GM21515 (cell line): ENCODE measurements around the gene SIPA1L2.

Experiments
- ATAC-seq: cut with Tn5 transposase; IDR thresholded peaks from one replicate; pipeline ENCODE4 v1.9.1; 2021; ENCODE audit not compliant: unreplicated experiment

The SIPA1L2 gene

GRCh38 chr1:232650418-232650817 is 20.5 kb upstream of the SIPA1L2 start:
- ATAC-seq, result no peak

- ATAC-seq, result no peak
Observed at GRCh38 chr1:232648316-232648715, 18.4 kb upstream of the SIPA1L2 start.

- no peak for ATAC-seq
Observed at GRCh38 chr1:232644209-232644608, 14.3 kb upstream of the SIPA1L2 start.

- ATAC-seq, result no peak
Observed at GRCh38 chr1:232643251-232643650, 13.3 kb upstream of the SIPA1L2 start.

- ATAC-seq, result no peak
Observed at GRCh38 chr1:232641507-232641906, 11.6 kb upstream of the SIPA1L2 start.

GRCh38 chr1:232636799-232637198 is 6.9 kb upstream of the SIPA1L2 start:
- ATAC-seq, result no peak

- ATAC-seq, result peak; percentile 81
Observed at GRCh38 chr1:232635778-232636356, 5.9 kb upstream of the SIPA1L2 start.

GRCh38 chr1:232635279-232635678 is 5.3 kb upstream of the SIPA1L2 start:
- ATAC-seq, result no peak

GRCh38 chr1:232634096-232634495 is 4.2 kb upstream of the SIPA1L2 start:
- no peak for ATAC-seq

- ATAC-seq, result no peak
Observed at GRCh38 chr1:232630894-232631195, 912 bp upstream of the SIPA1L2 start.

GRCh38 chr1:232629250-232630046 is 485 bp downstream of the SIPA1L2 start:
- ATAC-seq, result peak; percentile 38

GRCh38 chr1:232628335-232629249 is 1.3 kb downstream of the SIPA1L2 start:
- ATAC-seq, result no peak

- no peak for ATAC-seq
Observed at GRCh38 chr1:232627645-232628334, 2.1 kb downstream of the SIPA1L2 start.

GRCh38 chr1:232627171-232627570 is 2.8 kb downstream of the SIPA1L2 start:
- no peak for ATAC-seq

GRCh38 chr1:232626452-232626851 is 3.5 kb downstream of the SIPA1L2 start:
- no peak for ATAC-seq

GRCh38 chr1:232625319-232625868 is 4.5 kb downstream of the SIPA1L2 start:
- ATAC-seq, result no peak

- no peak for ATAC-seq
Observed at GRCh38 chr1:232624546-232625281, 5.2 kb downstream of the SIPA1L2 start.

GRCh38 chr1:232622981-232623380 is 7.0 kb downstream of the SIPA1L2 start:
- ATAC-seq, result no peak

GRCh38 chr1:232622378-232622777 is 7.6 kb downstream of the SIPA1L2 start:
- no peak for ATAC-seq

GRCh38 chr1:232621050-232621449 is 8.9 kb downstream of the SIPA1L2 start:
- ATAC-seq, result no peak
